DND-41 (cell line): Measurements from ENCODE around the gene MBNL2.

ENCODE experiments used
- ATAC-seq: fragments of 200-7000 bp; cut with Tn5 transposase; 3 replicates; pipeline ENCODE4 v1.9.1; 2021; ENCODE audit warnings: low read depth; ENCODE audit not compliant: insufficient read depth
- DNase-seq: peaks from one replicate; pipeline ENCODE4 v3.0.0-alpha.2; 2020
- H2AFZ ChIP-seq: 2 replicates; pipeline ENCODE4 v1.6.0; 2012; ENCODE audit warnings: low read depth, low read length
- H3K27ac ChIP-seq: 2 replicates; pipeline ENCODE4 v1.5.1; 2012; ENCODE audit warnings: low read length, inconsistent platforms
- H3K27me3 ChIP-seq: fragments of 200-600 bp; sonication (generic); 2 replicates; pipeline ENCODE4 v1.6.0; 2012; ENCODE audit warnings: low read length, mild to moderate bottlenecking, inconsistent platforms; ENCODE audit not compliant: insufficient read depth, poor library complexity
- H3K36me3 ChIP-seq: 2 replicates; pipeline ENCODE4 v1.5.1; 2012; ENCODE audit warnings: low read length, inconsistent platforms; ENCODE audit not compliant: insufficient read depth
- H3K4me1 ChIP-seq: 2 replicates; pipeline ENCODE4 v1.5.1; 2012; ENCODE audit warnings: mild to moderate bottlenecking, low read length; ENCODE audit not compliant: insufficient read depth
- H3K4me2 ChIP-seq: 2 replicates; pipeline ENCODE4 v1.6.0; 2012; ENCODE audit warnings: mild to moderate bottlenecking, moderate library complexity, low read length, inconsistent platforms; ENCODE audit not compliant: insufficient read depth
- H3K4me3 ChIP-seq, 2 experiments: fragments of 200-600 bp in 1 of 2; shearing (Covaris generic) in 1 of 2; 2 replicates each; pipeline ENCODE4 v1.5.1; 2012 to 2016; ENCODE audit warnings: inconsistent platforms in 2 of 2, low read length in 2 of 2, mild to moderate bottlenecking in 2 of 2, low read depth in 1 of 2, moderate library complexity in 1 of 2
- H3K79me2 ChIP-seq: 2 replicates; pipeline ENCODE4 v1.6.0; 2012; ENCODE audit warnings: low read length, inconsistent platforms; ENCODE audit not compliant: insufficient read depth
- H3K9ac ChIP-seq: 2 replicates; pipeline ENCODE4 v1.6.0; 2012; ENCODE audit warnings: low read depth, mild to moderate bottlenecking, inconsistent platforms, low read length, moderate library complexity
- H3K9me3 ChIP-seq: 2 replicates; pipeline ENCODE4 v1.5.1; 2012; ENCODE audit warnings: low read length, moderate library complexity, mild to moderate bottlenecking, inconsistent platforms; ENCODE audit not compliant: insufficient read depth, severe bottlenecking
- H4K20me1 ChIP-seq: 2 replicates; pipeline ENCODE4 v1.6.0; 2012; ENCODE audit warnings: low read length; ENCODE audit not compliant: insufficient read depth
- EZH2 ChIP-seq: IDR thresholded peaks from 3 replicates; pipeline ENCODE4 v1.6.1; 2012; ENCODE audit warnings: borderline replicate concordance, low read depth, mild to moderate bottlenecking, moderate library complexity, low read length, inconsistent platforms; ENCODE audit not compliant: severe bottlenecking
- TF ChIP-seq, protein P1 (sequence below): IDR thresholded peaks from 2 replicates; pipeline ENCODE4 v1.5.1; 2012; ENCODE audit warnings: borderline replicate concordance, low read length, moderate library complexity, mild to moderate bottlenecking; ENCODE audit not compliant: poor library complexity, severe bottlenecking; ENCODE audit errors: extremely low read depth

The MBNL2 gene

DNA sequence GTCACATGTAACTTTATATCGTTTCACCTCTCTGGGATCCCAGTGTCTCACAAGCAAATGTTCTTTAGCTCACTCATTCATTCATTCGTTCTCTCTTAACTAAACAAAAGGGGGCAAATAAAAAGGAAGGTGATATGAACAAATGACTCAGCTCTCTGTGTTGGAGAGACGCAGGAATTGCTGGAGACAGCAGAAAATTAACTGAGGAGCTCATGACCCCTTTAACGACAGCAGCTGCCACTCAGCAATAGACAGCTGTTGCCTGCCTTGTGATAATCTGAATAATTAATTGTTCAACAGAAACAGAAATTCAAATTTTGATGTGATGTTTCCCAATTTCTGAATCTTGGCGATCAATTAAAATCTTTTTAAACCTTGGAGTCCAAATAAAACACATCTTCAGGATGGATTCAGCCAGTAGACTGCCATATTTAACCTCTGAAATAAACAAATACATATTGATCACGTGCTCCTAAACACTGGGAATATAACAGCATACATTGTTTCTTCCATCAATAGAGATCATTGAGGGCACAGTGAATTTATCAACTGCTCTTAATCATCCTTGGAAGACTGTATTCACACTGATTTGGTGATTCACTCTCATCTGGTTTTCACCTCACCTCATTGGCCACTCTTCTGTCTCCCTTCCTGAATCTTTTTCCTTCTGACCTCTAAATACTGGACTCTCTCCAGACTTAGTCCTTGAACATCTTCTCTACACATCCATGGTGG lies 63.3 kb downstream of the MBNL2 start:
- Histone ChIP-seq H3K79me2 (no peaks in the 10 kb centered on the region), H3K27me3 (no peaks in the 10 kb centered on the region), H3K4me1 (no peaks in the 10 kb centered on the region), H3K9ac (no peak overlapping the region), H3K4me3 (no peak overlapping the region), H3K27ac (no peak overlapping the region), H3K9me3 (no peaks in the 10 kb centered on the region), H3K4me2 (no peak overlapping the region), H2AFZ (no peak overlapping the region), H4K20me1 (peaks cover 2% of the 10 kb centered on the region; the same call in 1 of the 2 replicates), H3K36me3 (no peaks in the 10 kb centered on the region)
- TF ChIP-seq, protein P1, sequence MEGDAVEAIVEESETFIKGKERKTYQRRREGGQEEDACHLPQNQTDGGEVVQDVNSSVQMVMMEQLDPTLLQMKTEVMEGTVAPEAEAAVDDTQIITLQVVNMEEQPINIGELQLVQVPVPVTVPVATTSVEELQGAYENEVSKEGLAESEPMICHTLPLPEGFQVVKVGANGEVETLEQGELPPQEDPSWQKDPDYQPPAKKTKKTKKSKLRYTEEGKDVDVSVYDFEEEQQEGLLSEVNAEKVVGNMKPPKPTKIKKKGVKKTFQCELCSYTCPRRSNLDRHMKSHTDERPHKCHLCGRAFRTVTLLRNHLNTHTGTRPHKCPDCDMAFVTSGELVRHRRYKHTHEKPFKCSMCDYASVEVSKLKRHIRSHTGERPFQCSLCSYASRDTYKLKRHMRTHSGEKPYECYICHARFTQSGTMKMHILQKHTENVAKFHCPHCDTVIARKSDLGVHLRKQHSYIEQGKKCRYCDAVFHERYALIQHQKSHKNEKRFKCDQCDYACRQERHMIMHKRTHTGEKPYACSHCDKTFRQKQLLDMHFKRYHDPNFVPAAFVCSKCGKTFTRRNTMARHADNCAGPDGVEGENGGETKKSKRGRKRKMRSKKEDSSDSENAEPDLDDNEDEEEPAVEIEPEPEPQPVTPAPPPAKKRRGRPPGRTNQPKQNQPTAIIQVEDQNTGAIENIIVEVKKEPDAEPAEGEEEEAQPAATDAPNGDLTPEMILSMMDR = no peak
- no peak for TF ChIP-seq EZH2
- no peak for DNase-seq
- ATAC-seq = no peak

DNA sequence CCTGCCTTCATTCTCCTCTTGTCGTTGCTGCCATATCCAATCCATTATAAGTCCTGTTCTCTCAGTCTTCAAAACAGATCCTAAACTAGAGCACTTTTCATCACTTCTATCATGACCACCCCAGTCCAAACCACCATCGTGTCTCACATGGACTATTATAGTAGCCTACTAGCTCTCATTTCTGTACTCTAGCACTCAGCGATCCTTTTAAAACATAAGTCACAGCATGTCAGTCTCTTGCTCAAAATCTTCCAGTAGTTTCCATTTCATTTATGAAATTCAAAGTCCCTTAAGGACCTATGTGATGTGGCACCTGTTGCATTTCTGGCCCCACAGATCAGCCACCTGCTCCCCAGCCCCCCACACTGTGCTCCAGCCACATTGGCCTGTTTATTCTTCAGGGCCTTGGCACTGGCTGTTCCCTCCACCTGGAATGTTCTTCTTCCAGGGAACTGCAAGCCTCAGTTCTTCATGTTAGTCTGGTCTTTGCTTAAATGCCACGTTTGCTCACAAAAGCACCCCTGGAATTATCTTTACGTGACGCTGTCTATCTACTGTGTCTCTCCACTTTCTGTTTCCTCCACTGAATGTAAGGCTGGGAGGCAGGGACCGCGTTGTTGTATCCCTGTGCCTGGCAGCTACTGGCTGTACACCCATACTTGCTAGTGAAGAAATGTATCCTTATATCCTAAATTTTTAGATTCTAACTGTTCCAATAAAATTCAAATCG lies 64.3 kb downstream of the MBNL2 start:
- H3K27me3 ChIP-seq = no peaks in the 10 kb centered on the region
- no peaks in the 10 kb centered on the region for H4K20me1 ChIP-seq
- no peak overlapping the region for H3K4me2 ChIP-seq
- H3K4me1 ChIP-seq = no peaks in the 10 kb centered on the region
- H3K27ac ChIP-seq = no peak overlapping the region
- TF ChIP-seq EZH2 = no peak
- TF ChIP-seq, protein P1 = no peak
- no peaks in the 10 kb centered on the region for H3K79me2 ChIP-seq
- no peak overlapping the region for H3K4me3 ChIP-seq
- H2AFZ ChIP-seq = no peak overlapping the region
- DNase-seq (no peak), ATAC-seq (no peak)
- no peaks in the 10 kb centered on the region for H3K9me3 ChIP-seq
- H3K36me3 ChIP-seq = no peaks in the 10 kb centered on the region
- no peak overlapping the region for H3K9ac ChIP-seq

DNA sequence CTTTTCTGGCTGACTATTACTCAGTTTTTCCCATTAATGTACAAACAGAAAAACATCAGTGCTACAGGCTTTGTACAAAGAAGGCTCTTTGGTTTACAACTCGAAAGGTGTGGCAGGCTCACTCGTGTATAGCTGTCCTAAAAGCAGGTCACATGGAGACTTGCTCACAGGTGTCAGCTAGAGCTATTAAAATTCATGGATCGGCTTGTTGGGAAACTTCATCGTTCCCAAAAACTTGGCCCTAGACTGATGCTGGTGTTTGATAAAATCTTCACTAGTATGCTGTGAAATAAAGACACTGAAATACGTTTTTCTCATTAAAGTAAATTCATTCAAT lies 64.9 kb downstream of the MBNL2 start:
- TF ChIP-seq EZH2 = no peak
- TF ChIP-seq, protein P1 = no peak
- no peak overlapping the region for H2AFZ ChIP-seq
- no peaks in the 10 kb centered on the region for H3K79me2 ChIP-seq
- ATAC-seq = no peak
- H3K27ac ChIP-seq = no peak overlapping the region
- no peak overlapping the region for H3K4me3 ChIP-seq
- H3K36me3 ChIP-seq = no peaks in the 10 kb centered on the region
- no peaks in the 10 kb centered on the region for H3K4me1 ChIP-seq
- H3K9me3 ChIP-seq = no peaks in the 10 kb centered on the region
- no peak overlapping the region for H3K4me2 ChIP-seq
- H3K27me3 ChIP-seq = no peaks in the 10 kb centered on the region
- no peak overlapping the region for H3K9ac ChIP-seq
- no peak for DNase-seq
- H4K20me1 ChIP-seq = no peaks in the 10 kb centered on the region
